IMR-90 (cell line): ENCODE results near the gene HS3ST5. TPM values are rescaled to one million over a fixed set of nuclear protein-coding genes. Genes with fewer than 3 reads are reported as not detected.

Source experiments
- ATAC-seq: fragments of 200-7000 bp; cut with Tn5 transposase; 2 replicates; pipeline ENCODE4 v1.9.1; 2020; ENCODE audit warnings: low read depth, mild to moderate bottlenecking, moderate library complexity
- BruUV-seq: library from RNA; stranded (reverse); fragments of 400-500 nt; replicated peaks from 2 replicates; lab custom pipeline; 2021; lab: Mats Ljungman, UMichigan
- CTCF ChIA-PET: fragments of 300-600 bp; formaldehyde crosslinking; extraction: SDS; loops from one replicate; lab custom pipeline; 2021; ENCODE audit warnings: antibody characterized with exemption; lab: Yijun Ruan, JAX
- POLR2A ChIA-PET: fragments of 300-600 bp; sonication (Branson Sonifier 250); formaldehyde crosslinking; loops from one replicate; lab custom pipeline; 2022; ENCODE audit warnings: antibody characterized with exemption; ENCODE audit not compliant: unreplicated experiment; lab: Charles Lee
- DNase-seq: peaks from one replicate; pipeline ENCODE4 v3.0.0; 2013
- H2AFZ ChIP-seq: replicated peaks from 2 replicates; pipeline ENCODE3; 2013; ENCODE audit warnings: low read length, mild to moderate bottlenecking; ENCODE audit not compliant: poor library complexity
- H2AK5ac ChIP-seq: 2 replicates; pipeline ENCODE4 v1.6.1; 2013; ENCODE audit warnings: low read depth, low read length, inconsistent platforms
- H2AK9ac ChIP-seq: replicated peaks from 2 replicates; pipeline ENCODE3; 2013; ENCODE audit warnings: mild to moderate bottlenecking, low read depth, low read length, moderate library complexity; ENCODE audit not compliant: poor library complexity
- H2BK120ac ChIP-seq: 2 replicates; pipeline ENCODE4 v1.6.1; 2013; ENCODE audit warnings: low read depth, low read length, inconsistent platforms
- H2BK15ac ChIP-seq: 3 replicates; pipeline ENCODE4 v1.6.1; 2013; ENCODE audit warnings: low read depth, low read length, inconsistent platforms
- H2BK20ac ChIP-seq: 2 replicates; pipeline ENCODE4 v1.6.1; 2013; ENCODE audit warnings: low read depth, mild to moderate bottlenecking, inconsistent platforms, low read length, moderate library complexity
- H2BK5ac ChIP-seq: 2 replicates; pipeline ENCODE4 v1.6.1; 2013; ENCODE audit warnings: mild to moderate bottlenecking, low read depth, low read length, inconsistent platforms; ENCODE audit not compliant: poor library complexity, severe bottlenecking
- H3K14ac ChIP-seq: replicated peaks from 2 replicates; pipeline ENCODE4 v1.6.1; 2013; ENCODE audit warnings: low read depth, low read length, inconsistent platforms
- H3K18ac ChIP-seq: 2 replicates; pipeline ENCODE4 v1.6.1; 2013; ENCODE audit warnings: low read depth, low read length, control low read depth
- H3K23ac ChIP-seq: 2 replicates; pipeline ENCODE4 v1.6.1; 2013; ENCODE audit warnings: low read depth, low read length, inconsistent platforms
- H3K27ac ChIP-seq: 2 replicates; pipeline ENCODE4 v1.5.1; 2013; ENCODE audit warnings: mild to moderate bottlenecking, control low read depth, low read length; ENCODE audit not compliant: insufficient read depth
- H3K27me3 ChIP-seq: 2 replicates; pipeline ENCODE4 v1.6.1; 2013; ENCODE audit warnings: low read length; ENCODE audit not compliant: control insufficient read depth, insufficient read depth
- H3K36me3 ChIP-seq: 2 replicates; pipeline ENCODE4 v1.6.1; 2013; ENCODE audit warnings: low read length, mixed read lengths; ENCODE audit not compliant: control insufficient read depth, insufficient read depth
- H3K4ac ChIP-seq: 2 replicates; pipeline ENCODE4 v1.6.1; 2013; ENCODE audit warnings: low read depth, low read length, inconsistent platforms
- H3K4me1 ChIP-seq: 2 replicates; pipeline ENCODE4 v1.6.1; 2013; ENCODE audit warnings: low read length, mixed read lengths; ENCODE audit not compliant: control insufficient read depth, insufficient read depth
- H3K4me2 ChIP-seq: 2 replicates; pipeline ENCODE4 v1.6.1; 2013; ENCODE audit warnings: low read depth, mild to moderate bottlenecking, control low read depth, low read length, moderate library complexity
- H3K4me3 ChIP-seq: 2 replicates; pipeline ENCODE4 v1.5.1; 2013; ENCODE audit warnings: low read depth, mild to moderate bottlenecking, control low read depth, low read length, moderate library complexity; ENCODE audit not compliant: insufficient read depth
- H3K56ac ChIP-seq: 2 replicates; pipeline ENCODE4 v1.6.1; 2013; ENCODE audit warnings: low read length, inconsistent platforms; ENCODE audit not compliant: insufficient read depth; ENCODE audit errors: extremely low read depth
- H3K79me1 ChIP-seq, 2 experiments: 2 replicates each; pipeline ENCODE4 v1.6.1; 2013; ENCODE audit warnings: low read length in 2 of 2, inconsistent platforms in 1 of 2, low read depth in 1 of 2
- H3K9ac ChIP-seq: 2 replicates; pipeline ENCODE4 v1.6.1; 2013; ENCODE audit warnings: low read depth, low read length, control low read depth
- H3K9me1 ChIP-seq: 2 replicates; pipeline ENCODE4 v1.6.1; 2013; ENCODE audit warnings: low read length, inconsistent platforms; ENCODE audit not compliant: insufficient read depth
- H3K9me3 ChIP-seq: 2 replicates; pipeline ENCODE4 v1.6.1; 2013; ENCODE audit warnings: low read length; ENCODE audit not compliant: control insufficient read depth, insufficient read depth
- H4K20me1 ChIP-seq: 2 replicates; pipeline ENCODE4 v1.6.1; 2013; ENCODE audit warnings: low read length, inconsistent platforms; ENCODE audit not compliant: insufficient read depth
- H4K5ac ChIP-seq: 2 replicates; pipeline ENCODE4 v1.6.1; 2013; ENCODE audit warnings: mild to moderate bottlenecking, low read depth, low read length, control low read depth
- H4K8ac ChIP-seq, 2 experiments: 2 replicates each; pipeline ENCODE4 v1.6.1; 2013; ENCODE audit warnings: low read depth in 2 of 2, low read length in 2 of 2, control low read depth in 1 of 2, inconsistent platforms in 1 of 2
- H4K91ac ChIP-seq: 2 replicates; pipeline ENCODE4 v1.6.1; 2013; ENCODE audit warnings: low read depth, low read length, inconsistent platforms; ENCODE audit not compliant: insufficient read depth
- BHLHE40 ChIP-seq: fragments of 150-350 bp; IDR thresholded peaks from 2 replicates; pipeline ENCODE4 v1.6.1; 2016; ENCODE audit warnings: mild to moderate bottlenecking, low read depth, low read length
- CHD1 ChIP-seq: IDR thresholded peaks from 2 replicates; pipeline ENCODE4 v1.6.1; 2012; ENCODE audit warnings: low read depth, low read length, improper control_type of control experiment
- ELK1 ChIP-seq: fragments of 150-350 bp; IDR thresholded peaks from 2 replicates; pipeline ENCODE4 v1.6.1; 2016; ENCODE audit warnings: low read depth, mild to moderate bottlenecking, low read length, moderate library complexity, borderline replicate concordance
- FOS ChIP-seq: fragments of 150-350 bp; IDR thresholded peaks from 2 replicates; pipeline ENCODE4 v1.6.1; 2016; ENCODE audit warnings: low read depth, low read length
- MXI1 ChIP-seq: IDR thresholded peaks from 2 replicates; pipeline ENCODE4 v1.6.1; 2012; ENCODE audit warnings: low read depth, mild to moderate bottlenecking, low read length, moderate library complexity, borderline replicate concordance
- POLR2A ChIP-seq: IDR thresholded peaks from 2 replicates; pipeline ENCODE4 v1.6.1; 2012; ENCODE audit warnings: mild to moderate bottlenecking, low read depth, low read length
- RCOR1 ChIP-seq: IDR thresholded peaks from 2 replicates; pipeline ENCODE4 v1.6.1; 2012; ENCODE audit warnings: mild to moderate bottlenecking, low read length, improper control_type of control experiment; ENCODE audit not compliant: insufficient replicate concordance
- USF2 ChIP-seq: fragments of 150-350 bp; IDR thresholded peaks from 2 replicates; pipeline ENCODE4 v1.6.1; 2017; ENCODE audit warnings: mild to moderate bottlenecking, antibody characterized with exemption, low read length, low read depth
- WGBS, 2 experiments: methylation state at CpG; one replicate each; pipeline versions ENCODE4 v1.1.5 to v1.1.7; 2013; ENCODE audit warnings: missing lambda C conversion rate in 2 of 2; ENCODE audit not compliant: insufficient read length in 1 of 2; ENCODE audit errors: extremely low coverage in 2 of 2; 5-methylcytosine and 5-hydroxymethylcytosine counted together
- dilution Hi-C: fragments of 300-500 bp; cut with HindIII; formaldehyde crosslinking; loops from one replicate; pipeline ENCODE4 v1.14.3; 2018; ENCODE audit warnings: low sequenced_read_pairs; ENCODE audit not compliant: unreplicated experiment
- in situ Hi-C: fragments of 300-500 bp; cut with MboI; formaldehyde crosslinking; loops from 3 replicates; pipeline ENCODE4 v1.14.3; 2019; ENCODE audit warnings: low sequenced_read_pairs, inconsistent platforms, mixed read lengths
- intact Hi-C: fragments of 100-400 bp; cut with micrococcal nuclease; formaldehyde crosslinking; loops from 2 replicates; pipeline ENCODE4 v1.10.0; 2022
- polyA plus RNA-seq, 3 experiments: library from polyadenylated mRNA; depleted of rRNA; stranded (reverse); fragments of >200 nt; gene quantifications; 2 replicates each; pipeline ENCODE4 v1.2.3, GENCODE V29; 2012; ENCODE audit warnings: low replicate concordance in 1 of 3
- total RNA-seq: library from RNA; depleted of rRNA; stranded (reverse); fragments of >200 nt; gene quantifications from 2 replicates; pipeline ENCODE4 v1.2.3, GENCODE V29; 2012

Gene HS3ST5
- total and polyA plus RNA-seq, 2 of the 4 experiments (the other 2 are of a cell fraction): not detected

- Histone ChIP-seq H2AFZ (no peak overlapping the region), H3K56ac (no peak overlapping the region), H3K4me3 (no peak overlapping the region), H3K4ac (no peak overlapping the region), H3K9me1 (no peaks in the 10 kb centered on the region), H2BK120ac (no peak overlapping the region), H3K14ac (no peak overlapping the region), H4K5ac (no peak overlapping the region), H3K9me3 (no peaks in the 10 kb centered on the region), H3K79me1 (no peaks in the 10 kb centered on the region), H2AK5ac (no peak overlapping the region), H3K18ac (no peak overlapping the region), H3K9ac (no peak overlapping the region), H3K4me1 (no peaks in the 10 kb centered on the region), H3K4me2 (no peak overlapping the region), H3K36me3 (no peaks in the 10 kb centered on the region), H4K20me1 (no peaks in the 10 kb centered on the region), H4K91ac (no peak overlapping the region), H3K27ac (no peak overlapping the region), H4K8ac (no peak overlapping the region), H2AK9ac (no peak overlapping the region), H2BK15ac (no peak overlapping the region), H3K27me3 (no peaks in the 10 kb centered on the region), H3K23ac (no peak overlapping the region), H2BK20ac (no peak overlapping the region), H2BK5ac (no peak overlapping the region)
- DNase-seq (no peak), ATAC-seq (no peak)
- dilution Hi-C loops: no loop called here
- no TSS peak for BruUV-seq
- no peak for TF ChIP-seq POLR2A
- no peak for TF ChIP-seq USF2
- no peak for TF ChIP-seq RCOR1
- TF ChIP-seq CHD1: no peak
- TF ChIP-seq FOS: no peak
- no peak for TF ChIP-seq MXI1
- TF ChIP-seq ELK1: no peak
- TF ChIP-seq BHLHE40: no peak
- CTCF ChIA-PET: no interaction called here
- POLR2A ChIA-PET: no interaction called here
- in situ Hi-C loops: no loop called here
- intact Hi-C loops: no loop called here
- no CpG with 5 or more reads among the region's 4 CpGs for WGBS, 2 experiments
These were observed 155.3 kb downstream of the HS3ST5 start for GRCh38 chr6:114187563-114187962.
